Gastroesophageal sphincter (tissue), 3 donors: ENCODE results near the gene SLC6A1.

Source experiments
- EP300 ChIP-seq: sonication (generic); formaldehyde crosslinking; IDR thresholded peaks from one replicate; pipeline ENCODE4 v1.6.1; 2017; ENCODE audit warnings: antibody characterized with exemption, mild to moderate bottlenecking
- POLR2A ChIP-seq, 2 donors: fragments of 450-650 bp; IDR thresholded peaks; one replicate each; pipeline ENCODE4 v1.6.1; 2017; ENCODE audit warnings: antibody characterized with exemption in 2 of 2, mild to moderate bottlenecking in 2 of 2, moderate library complexity in 1 of 2
- POLR2AphosphoS5 ChIP-seq: sonication (generic); formaldehyde crosslinking; IDR thresholded peaks from one replicate; pipeline ENCODE4 v1.6.1; 2017; ENCODE audit warnings: antibody characterized with exemption
- TF ChIP-seq, protein P1 (sequence below), 4 experiments: fragments of 200-600 bp in 2 of 4; fragments of 450-650 bp in 2 of 4; sonication (generic) in 1 of 4; IDR thresholded peaks; one replicate each; pipeline ENCODE4 v1.5.1; 2017 to 2019; ENCODE audit warnings: antibody characterized with exemption in 4 of 4, mild to moderate bottlenecking in 2 of 4, moderate library complexity in 2 of 4

DNA sequence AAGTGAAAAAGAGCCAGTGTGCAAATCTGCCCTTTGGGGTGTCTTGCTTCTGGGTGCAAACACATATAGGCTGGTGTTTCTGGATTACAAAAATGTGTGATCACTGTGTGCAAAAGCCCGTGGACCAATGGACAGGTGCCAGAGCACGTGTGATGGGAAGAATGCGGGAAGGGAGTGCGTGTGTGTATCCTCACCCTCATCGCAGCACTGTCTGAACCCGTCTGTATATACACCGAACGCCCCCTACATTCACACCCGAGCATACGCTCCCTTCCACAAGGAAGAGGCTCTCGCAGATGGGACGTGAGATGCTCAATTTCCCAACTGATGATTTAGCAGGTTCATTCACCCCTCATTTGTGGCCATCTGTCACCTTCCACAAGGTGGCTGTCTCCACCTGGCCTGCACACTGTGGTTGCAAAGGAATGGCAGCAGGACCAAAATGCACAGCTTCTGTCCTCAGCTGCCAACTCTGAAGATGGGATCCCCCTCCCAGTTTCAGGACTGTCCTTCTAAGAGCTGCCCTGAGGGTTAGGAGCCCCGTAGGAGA lies 19.4 kb upstream of the SLC6A1 start:
- TF ChIP-seq, protein P1, sequence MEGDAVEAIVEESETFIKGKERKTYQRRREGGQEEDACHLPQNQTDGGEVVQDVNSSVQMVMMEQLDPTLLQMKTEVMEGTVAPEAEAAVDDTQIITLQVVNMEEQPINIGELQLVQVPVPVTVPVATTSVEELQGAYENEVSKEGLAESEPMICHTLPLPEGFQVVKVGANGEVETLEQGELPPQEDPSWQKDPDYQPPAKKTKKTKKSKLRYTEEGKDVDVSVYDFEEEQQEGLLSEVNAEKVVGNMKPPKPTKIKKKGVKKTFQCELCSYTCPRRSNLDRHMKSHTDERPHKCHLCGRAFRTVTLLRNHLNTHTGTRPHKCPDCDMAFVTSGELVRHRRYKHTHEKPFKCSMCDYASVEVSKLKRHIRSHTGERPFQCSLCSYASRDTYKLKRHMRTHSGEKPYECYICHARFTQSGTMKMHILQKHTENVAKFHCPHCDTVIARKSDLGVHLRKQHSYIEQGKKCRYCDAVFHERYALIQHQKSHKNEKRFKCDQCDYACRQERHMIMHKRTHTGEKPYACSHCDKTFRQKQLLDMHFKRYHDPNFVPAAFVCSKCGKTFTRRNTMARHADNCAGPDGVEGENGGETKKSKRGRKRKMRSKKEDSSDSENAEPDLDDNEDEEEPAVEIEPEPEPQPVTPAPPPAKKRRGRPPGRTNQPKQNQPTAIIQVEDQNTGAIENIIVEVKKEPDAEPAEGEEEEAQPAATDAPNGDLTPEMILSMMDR (IDR thresholded peaks at IDR 0.05) = no peak
- TF ChIP-seq POLR2AphosphoS5 (no peak), EP300 (no peak), POLR2A (IDR thresholded peaks at IDR 0.05) (no peak)
